GM21390 (cell line): ENCODE results near the gene CMTM3.
"Not testable (repeated sequence)": the region's sequence is repeated elsewhere in the genome, so short reads cannot be mapped to it uniquely, and the experiment has no call there.

Experiments used
- ATAC-seq: cut with Tn5 transposase; IDR thresholded peaks from one replicate; pipeline ENCODE4 v1.9.1; 2021; ENCODE audit not compliant: unreplicated experiment

The CMTM3 gene

DNA sequence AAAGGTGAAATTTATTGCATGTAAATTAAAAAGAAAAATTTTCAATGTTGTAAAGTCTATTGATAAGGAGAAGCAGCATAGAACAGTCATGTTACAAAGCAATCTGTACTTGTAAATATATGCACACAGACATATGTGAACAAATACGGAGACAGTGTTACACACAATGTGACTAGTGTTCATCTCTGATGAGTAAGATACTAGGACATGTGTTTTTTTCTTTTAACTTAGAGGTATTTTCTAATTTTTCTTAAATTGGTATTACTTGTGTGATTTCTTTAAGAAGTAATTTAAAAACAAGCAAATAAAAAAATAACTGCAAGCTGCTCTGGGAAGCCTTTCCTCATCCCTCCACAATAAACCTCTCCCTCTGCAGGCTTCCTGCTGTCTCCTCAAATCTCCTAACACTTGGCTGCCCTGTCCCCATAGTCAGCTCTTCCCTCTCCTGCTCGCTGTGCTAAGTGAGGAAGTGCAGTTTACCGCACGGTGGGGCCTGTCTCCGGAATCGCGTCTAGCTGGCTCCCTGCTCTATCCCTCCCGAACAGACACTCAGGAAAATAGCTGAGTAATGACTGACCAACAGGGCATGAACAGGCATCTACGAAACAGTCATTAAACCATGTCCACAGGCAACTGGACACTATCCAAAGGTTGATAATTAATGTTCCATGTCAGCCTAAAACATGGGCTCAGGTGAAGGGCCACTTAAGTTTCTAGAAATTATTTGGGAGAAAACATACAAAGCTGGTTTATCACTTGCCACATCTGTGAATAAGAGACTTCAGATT, 56.1 kb downstream of the CMTM3 start:
- no peak for ATAC-seq

DNA sequence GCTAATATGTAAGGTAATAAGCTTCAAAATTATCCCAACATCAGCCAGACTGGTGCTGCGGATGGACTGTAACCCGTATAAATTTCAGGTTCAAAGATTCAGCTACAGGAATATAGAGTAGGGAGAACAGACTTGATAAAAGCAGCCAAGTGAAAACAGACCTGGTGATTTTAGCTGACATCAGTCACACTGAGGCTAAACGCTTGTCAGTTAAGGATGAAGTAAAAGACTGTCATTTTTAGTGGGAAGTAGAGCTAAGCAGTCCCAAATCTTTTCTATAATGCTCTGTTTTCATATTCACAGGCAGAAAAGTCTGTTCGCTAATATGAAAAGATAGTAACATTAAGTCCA, 56.7 kb downstream of the CMTM3 start:
- no peak for ATAC-seq

DNA sequence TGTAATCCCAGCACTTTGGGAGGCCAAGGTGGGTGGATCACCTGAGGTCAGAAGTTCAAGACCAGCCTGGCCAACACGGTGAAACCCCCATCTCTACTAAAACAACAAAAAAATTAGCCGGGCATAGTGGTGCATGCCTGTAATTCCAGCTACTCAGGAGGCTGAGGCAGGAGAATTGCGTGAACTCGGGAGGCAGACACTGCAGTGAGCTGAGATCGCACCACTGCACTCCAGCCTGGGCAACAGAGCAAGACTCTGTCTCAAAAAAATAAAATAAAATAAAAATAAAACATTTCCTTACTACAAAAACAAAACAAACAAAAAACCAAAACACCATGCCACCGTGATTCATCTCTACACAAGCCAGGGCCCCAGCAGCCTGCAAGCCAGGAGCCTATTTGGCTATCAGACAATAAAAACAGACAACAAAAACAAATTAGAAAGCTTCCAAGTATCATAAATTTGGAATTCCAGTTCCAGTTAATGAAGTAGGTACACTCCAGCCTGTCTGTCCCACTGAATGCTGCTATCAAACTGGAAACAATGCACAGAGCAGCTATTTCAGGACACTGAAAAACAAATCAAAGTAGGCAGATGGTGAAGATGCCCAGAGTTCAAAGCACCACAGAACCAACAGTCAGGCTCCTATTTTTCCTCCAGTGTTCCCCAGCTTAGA, 57.3 kb downstream of the CMTM3 start:
- not testable (repeated sequence) for ATAC-seq

DNA sequence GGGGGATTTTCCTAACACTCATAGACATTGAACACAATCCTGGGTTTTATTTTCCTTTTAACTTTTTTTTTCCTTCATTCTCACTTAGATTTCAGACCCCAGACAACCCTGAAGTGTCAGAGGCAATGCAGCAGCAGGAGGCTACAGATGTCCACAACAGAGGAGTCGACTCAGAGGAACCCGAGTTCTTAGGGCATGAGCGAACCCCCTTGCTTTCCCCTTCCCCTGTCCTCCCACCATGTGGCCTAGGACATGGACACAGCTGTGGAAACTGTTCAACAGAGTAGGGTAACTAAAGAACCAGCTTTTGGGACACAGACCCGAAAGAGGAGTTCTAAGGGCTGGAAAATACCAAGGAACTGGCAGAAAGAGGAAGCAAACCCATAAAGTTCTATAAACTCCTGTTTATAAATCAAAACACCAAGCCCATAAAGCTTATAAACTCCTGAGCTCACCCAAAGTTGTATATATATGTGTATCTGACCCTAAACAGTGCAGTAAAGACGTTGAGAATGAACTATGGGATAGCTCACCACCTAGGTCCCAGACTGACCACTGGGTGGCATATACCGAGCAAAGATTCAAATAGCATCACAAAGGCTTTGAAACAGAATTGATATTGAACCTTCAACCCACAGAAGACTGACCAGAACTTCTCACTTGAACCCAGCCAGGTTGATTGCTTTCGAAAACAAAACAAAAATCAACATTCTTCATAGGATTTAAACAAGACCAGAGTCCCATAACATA, 58.1 kb downstream of the CMTM3 start:
- ATAC-seq, result no peak
